ENCODE results near the gene CACNA1E. TPM values are rescaled to one million over a fixed set of nuclear protein-coding genes. Genes with fewer than 3 reads are reported as not detected.

The CACNA1E gene
- total RNA-seq, 1 donor from 2014 or later, result 0.06 TPM

- no peaks in the 10 kb centered on the region for H3K4me1 ChIP-seq
- ATAC-seq (no peak), DNase-seq (no peak)
- no peak overlapping the region for H3K27ac ChIP-seq
- H3K4me3 ChIP-seq, result no peak overlapping the region
- H3K9me3 ChIP-seq, result no peaks in the 10 kb centered on the region
- H3K36me3 ChIP-seq, result no peaks in the 10 kb centered on the region
- H3K27me3 ChIP-seq, result peaks cover 10% of the 10 kb centered on the region
- TF ChIP-seq CTCF (IDR thresholded peaks at IDR 0.05), result peak; percentile 7
- intact Hi-C loops (cut with DNase I), result no loop called here
These were observed 104.6 kb downstream of the CACNA1E start for GRCh38 chr1:181587870-181588438.

GRCh38 chr1:181588631-181589030 is 105.3 kb downstream of the CACNA1E start:
- intact Hi-C loops (cut with DNase I), result no loop called here
- TF ChIP-seq CTCF (IDR thresholded peaks at IDR 0.05), result no peak
- no peak overlapping the region for H3K27ac ChIP-seq
- H3K36me3 ChIP-seq, result no peaks in the 10 kb centered on the region
- DNase-seq (no peak), ATAC-seq (no peak)
- H3K4me3 ChIP-seq, result no peak overlapping the region
- no peaks in the 10 kb centered on the region for H3K9me3 ChIP-seq
- H3K4me1 ChIP-seq, result no peaks in the 10 kb centered on the region
- H3K27me3 ChIP-seq, result peaks cover 12% of the 10 kb centered on the region

- DNase-seq, result no peak
- no peak for ATAC-seq
- Histone ChIP-seq H3K27ac (no peak overlapping the region), H3K36me3 (no peaks in the 10 kb centered on the region), H3K4me1 (no peaks in the 10 kb centered on the region), H3K4me3 (no peak overlapping the region), H3K27me3 (peaks cover 12% of the 10 kb centered on the region), H3K9me3 (no peaks in the 10 kb centered on the region)
- TF ChIP-seq CTCF (IDR thresholded peaks at IDR 0.05), result no peak
- intact Hi-C loops (cut with DNase I), result no loop called here
These were observed 109.0 kb downstream of the CACNA1E start for GRCh38 chr1:181592255-181592859.

- Histone ChIP-seq H3K4me1 (no peaks in the 10 kb centered on the region), H3K4me3 (no peak overlapping the region), H3K9me3 (no peaks in the 10 kb centered on the region), H3K27me3 (peaks cover 12% of the 10 kb centered on the region), H3K36me3 (no peaks in the 10 kb centered on the region), H3K27ac (no peak overlapping the region)
- DNase-seq, result no peak
- TF ChIP-seq CTCF (IDR thresholded peaks at IDR 0.05), result no peak
- ATAC-seq, result no peak
- intact Hi-C loops (cut with DNase I), result no loop called here
These were observed 109.7 kb downstream of the CACNA1E start for GRCh38 chr1:181593042-181593441.

- H3K4me1 ChIP-seq, result no peaks in the 10 kb centered on the region
- no peaks in the 10 kb centered on the region for H3K36me3 ChIP-seq
- intact Hi-C loops (cut with DNase I), result no loop called here
- ATAC-seq, result no peak
- H3K27ac ChIP-seq, result no peak overlapping the region
- no peaks in the 10 kb centered on the region for H3K9me3 ChIP-seq
- no peak for TF ChIP-seq CTCF (IDR thresholded peaks at IDR 0.05)
- no peak for DNase-seq
- H3K27me3 ChIP-seq, result peaks cover 12% of the 10 kb centered on the region
- H3K4me3 ChIP-seq, result no peak overlapping the region
These were observed 111.2 kb downstream of the CACNA1E start for GRCh38 chr1:181594553-181594952.
